Endometrial microvascular endothelial cells (primary cell): ENCODE results near the gene PODN. TPM values are rescaled to one million over a fixed set of nuclear protein-coding genes. Genes with fewer than 3 reads are reported as not detected.

Source experiments
- in situ Hi-C: cut with HindIII; loops from 2 replicates; pipeline ENCODE4 v1.10.0; 2017; ENCODE audit warnings: low sequenced_read_pairs, low pct_unique_long_range_greater_than_20kb; ENCODE audit errors: inconsistent ontology term
- total RNA-seq: library from RNA; depleted of rRNA; stranded (reverse); fragments of >200 nt; gene quantifications from one replicate; pipeline ENCODE4 v1.2.3, GENCODE V29; 2015; ENCODE audit errors: inconsistent ontology term

The PODN gene
- total RNA-seq, 1 donor from 2014 or later, result not detected

- in situ Hi-C loops, result no loop called here
Observed at GRCh38 chr1:53048960-53049573, 12.9 kb upstream of the PODN start.

- in situ Hi-C loops, result no loop called here
Observed at GRCh38 chr1:53049574-53049967, 12.4 kb upstream of the PODN start.

- in situ Hi-C loops, result no loop called here
Observed at GRCh38 chr1:53050310-53050709, 11.7 kb upstream of the PODN start.

- in situ Hi-C loops, result no loop called here
Observed at GRCh38 chr1:53051676-53052075, 10.3 kb upstream of the PODN start.

- in situ Hi-C loops, result no loop called here
Observed at GRCh38 chr1:53057127-53057526, 4.9 kb upstream of the PODN start.

- in situ Hi-C loops, result no loop called here
Observed at GRCh38 chr1:53060579-53060978, 1.4 kb upstream of the PODN start.

GRCh38 chr1:53061123-53061858 lies 722 bp upstream of the PODN start:
- in situ Hi-C loops, result no loop called here

GRCh38 chr1:53062708-53063591 lies 937 bp downstream of the PODN start:
- in situ Hi-C loops, result no loop called here

GRCh38 chr1:53063744-53064515 lies 1.9 kb downstream of the PODN start:
- in situ Hi-C loops, result no loop called here

GRCh38 chr1:53065391-53065790 lies 3.4 kb downstream of the PODN start:
- in situ Hi-C loops, result no loop called here

- in situ Hi-C loops, result no loop called here
Observed at GRCh38 chr1:53066488-53066887, 4.5 kb downstream of the PODN start.

- in situ Hi-C loops, result no loop called here
Observed at GRCh38 chr1:53066891-53067738, 5.1 kb downstream of the PODN start.

- in situ Hi-C loops, result no loop called here
Observed at GRCh38 chr1:53067886-53068285, 5.9 kb downstream of the PODN start.

- in situ Hi-C loops, result no loop called here
Observed at GRCh38 chr1:53068314-53069099, 6.5 kb downstream of the PODN start.

- in situ Hi-C loops, result no loop called here
Observed at GRCh38 chr1:53069265-53069662, 7.3 kb downstream of the PODN start.

GRCh38 chr1:53069663-53070327 lies 7.8 kb downstream of the PODN start:
- in situ Hi-C loops, result no loop called here

GRCh38 chr1:53070621-53071020 lies 8.6 kb downstream of the PODN start:
- in situ Hi-C loops, result no loop called here
